GM06990 (cell line): Measurements from ENCODE around the gene FEN1.

Source experiments
- DNase-seq: peaks from one replicate; pipeline ENCODE4 v3.0.0-alpha.2; 2011; ENCODE audit not compliant: insufficient read length; ENCODE audit errors: extremely low read depth
- H3K27me3 ChIP-seq: replicated peaks from 2 replicates; pipeline ENCODE4 v1.6.0; 2011; ENCODE audit warnings: low read length; ENCODE audit not compliant: control insufficient read depth, insufficient read depth
- H3K36me3 ChIP-seq: 2 replicates; pipeline ENCODE4 v1.5.1; 2011; ENCODE audit warnings: low read length; ENCODE audit not compliant: control insufficient read depth, insufficient read depth
- H3K4me3 ChIP-seq: replicated peaks from 2 replicates; pipeline ENCODE4 v1.5.1; 2011; ENCODE audit warnings: low read depth, mild to moderate bottlenecking, control low read depth, low read length
- CTCF ChIP-seq: IDR thresholded peaks from 2 replicates; pipeline ENCODE4 v1.5.1; 2011; ENCODE audit warnings: low read length, control low read depth, mild to moderate bottlenecking, inconsistent platforms; ENCODE audit not compliant: insufficient read depth, poor library complexity, severe bottlenecking

FEN1 gene

GRCh38 chr11:61844909-61845565 is 52.3 kb downstream of the FEN1 start:
- TF ChIP-seq CTCF: no peak
- peaks cover 46% of the 10 kb centered on the region for H3K36me3 ChIP-seq
- no peak overlapping the region for H3K4me3 ChIP-seq
- no peak for DNase-seq
- H3K27me3 ChIP-seq: no peaks in the 10 kb centered on the region

- TF ChIP-seq CTCF: no peak
- H3K27me3 ChIP-seq: no peaks in the 10 kb centered on the region
- DNase-seq: no peak
- no peak overlapping the region for H3K4me3 ChIP-seq
- H3K36me3 ChIP-seq: peaks cover 42% of the 10 kb centered on the region
These were observed 53.8 kb downstream of the FEN1 start for GRCh38 chr11:61846362-61847020.
